HepG2 (cell line): ENCODE measurements around the gene PITRM1. TPM values are rescaled to one million over a fixed set of nuclear protein-coding genes. Genes with fewer than 3 reads are reported as not detected.

Experiments used
- ATAC-seq: fragments of 200-7000 bp; cut with Tn5 transposase; 3 replicates; pipeline ENCODE4 v1.9.1; 2020; ENCODE audit warnings: mild to moderate bottlenecking, moderate library complexity
- BruUV-seq: library from RNA; stranded (reverse); fragments of 400-500 nt; replicated peaks from 2 replicates; lab custom pipeline; 2021; lab: Mats Ljungman, UMichigan
- CTCF ChIA-PET: fragments of 300-600 bp; formaldehyde crosslinking; extraction: SDS; loops from one replicate; lab custom pipeline; 2021; ENCODE audit warnings: low total read pairs, inconsistent platforms, low intra/inter-chr PET ratio; lab: Yijun Ruan, JAX
- POLR2A ChIA-PET: fragments of 350-600 bp; sonication (Branson Sonifier 250); formaldehyde crosslinking; loops from one replicate; lab custom pipeline; 2020; ENCODE audit warnings: antibody characterized with exemption, inconsistent platforms; lab: Yijun Ruan, JAX
- DNase-seq: peaks from one replicate; pipeline ENCODE4 v3.0.0-alpha.2; 2015; ENCODE audit warnings: low spot score
- FAIRE-seq: peaks from 3 replicates; lab custom pipeline; 2011; peaks lifted over from hg19 to GRCh38; lab: Jason Lieb, UNC
- H2AFZ ChIP-seq: one replicate; pipeline ENCODE4 v1.6.1; 2011; ENCODE audit warnings: low read length, inconsistent platforms
- H3K27ac ChIP-seq: fragments of 300-600 bp; 3 replicates; pipeline ENCODE4 v1.8.0; 2011; ENCODE audit warnings: mixed run types, mild to moderate bottlenecking, mixed read lengths, low read length, inconsistent platforms; ENCODE audit not compliant: insufficient read depth; ENCODE audit errors: extremely low read length
- H3K27me3 ChIP-seq, 2 experiments: fragments of 200-600 bp in 1 of 2; 2 replicates in 1 of 2; 3 replicates in 1 of 2; pipeline versions ENCODE4 v1.6.0 to v1.8.0; 2011; ENCODE audit warnings: low read length in 2 of 2, mild to moderate bottlenecking in 2 of 2, moderate library complexity in 2 of 2, inconsistent platforms in 1 of 2; ENCODE audit not compliant: insufficient read depth in 2 of 2, control insufficient read depth in 1 of 2
- H3K36me3 ChIP-seq, 2 experiments: fragments of 200-600 bp in 1 of 2; replicated peaks in 1 of 2; 2 replicates in 1 of 2; 3 replicates in 1 of 2; pipeline versions ENCODE4 v1.5.1 to v1.8.0; 2011; ENCODE audit warnings: low read length in 2 of 2, inconsistent platforms in 1 of 2; ENCODE audit not compliant: insufficient read depth in 2 of 2, control insufficient read depth in 1 of 2
- H3K4me1 ChIP-seq: 2 replicates; pipeline ENCODE4 v1.5.1; 2012; ENCODE audit warnings: low read length, inconsistent platforms; ENCODE audit not compliant: insufficient read depth
- H3K4me2 ChIP-seq: 2 replicates; pipeline ENCODE4 v1.6.0; 2011; ENCODE audit warnings: low read depth, low read length, inconsistent platforms
- H3K4me3 ChIP-seq, 3 experiments: fragments of 200-600 bp in 1 of 3; sonication (generic), shearing (Covaris generic) in 1 of 3; replicated peaks in 1 of 3; 2 replicates each; pipeline ENCODE4 v1.5.1; 2011 to 2016; ENCODE audit warnings: low read length in 3 of 3, inconsistent platforms in 2 of 3, low read depth in 2 of 3, mild to moderate bottlenecking in 2 of 3, control low read depth in 1 of 3, mixed read lengths in 1 of 3; ENCODE audit not compliant: insufficient read depth in 1 of 3
- H3K79me2 ChIP-seq: one replicate; pipeline ENCODE4 v1.6.1; 2011; ENCODE audit warnings: low read length, inconsistent platforms; ENCODE audit not compliant: insufficient read depth
- H3K9ac ChIP-seq: 2 replicates; pipeline ENCODE4 v1.6.0; 2011; ENCODE audit warnings: mild to moderate bottlenecking, low read depth, low read length, inconsistent platforms; ENCODE audit not compliant: insufficient read depth
- H3K9me3 ChIP-seq: 2 replicates; pipeline ENCODE4 v1.5.1; 2012; ENCODE audit warnings: mild to moderate bottlenecking, low read length
- H4K20me1 ChIP-seq: 2 replicates; pipeline ENCODE4 v1.6.0; 2011; ENCODE audit warnings: inconsistent platforms, mild to moderate bottlenecking, low read length, moderate library complexity; ENCODE audit not compliant: insufficient read depth
- ARID4A ChIP-seq: sonication (generic); formaldehyde crosslinking; IDR thresholded peaks from 2 replicates; pipeline ENCODE4 v1.5.0; 2020; ENCODE audit warnings: mild to moderate bottlenecking, missing genetic modification reagents, borderline replicate concordance
- ARNT ChIP-seq: fragments of 450-650 bp; IDR thresholded peaks from 2 replicates; pipeline ENCODE4 v1.6.1; 2017
- BHLHE40 ChIP-seq: IDR thresholded peaks from 2 replicates; pipeline ENCODE4 v1.6.1; 2011; ENCODE audit warnings: low read length, improper control_type of control experiment
- EEA1 ChIP-seq: sonication (generic); formaldehyde crosslinking; IDR thresholded peaks from 2 replicates; pipeline ENCODE4 v1.5.1; 2020; ENCODE audit warnings: mild to moderate bottlenecking, missing genetic modification reagents, borderline replicate concordance
- HOXA9 ChIP-seq: sonication (generic); formaldehyde crosslinking; IDR thresholded peaks from 2 replicates; pipeline ENCODE4 v1.8.1; 2022; ENCODE audit warnings: missing genetic modification reagents, mild to moderate bottlenecking, moderate library complexity, borderline replicate concordance
- KLF11 ChIP-seq: IDR thresholded peaks from 2 replicates; pipeline ENCODE4 v1.6.1; 2016; ENCODE audit warnings: missing compliant biosample characterization
- SP2 ChIP-seq: sonication (generic); formaldehyde crosslinking; IDR thresholded peaks from 2 replicates; pipeline ENCODE4 v1.5.1; 2020; ENCODE audit warnings: mild to moderate bottlenecking, missing genetic modification reagents
- ZFP1 ChIP-seq: IDR thresholded peaks from 2 replicates; pipeline ENCODE4 v1.6.1; 2016
- ZFYVE20 ChIP-seq: sonication (generic); formaldehyde crosslinking; IDR thresholded peaks from 2 replicates; pipeline ENCODE4 v1.8.0; 2023; ENCODE audit warnings: low read depth, mild to moderate bottlenecking, moderate library complexity, missing genetic modification reagents, borderline replicate concordance
- ZNF616 ChIP-seq: sonication (generic); formaldehyde crosslinking; IDR thresholded peaks from 2 replicates; pipeline ENCODE4 v1.5.0; 2020; ENCODE audit warnings: low read depth, mild to moderate bottlenecking, missing genetic modification reagents
- whole genome bisulfite sequencing: methylation state at CpG from one replicate; pipeline ENCODE4 v1.1.6; 2017; ENCODE audit warnings: low lambda C conversion rate; 5-methylcytosine and 5-hydroxymethylcytosine counted together
- in situ Hi-C: cut with HindIII; loops from 2 replicates; pipeline ENCODE4 v1.10.0; 2017; ENCODE audit warnings: low pct_unique_long_range_greater_than_20kb; ENCODE audit not compliant: extremely low pct_ligation_motif_present
- intact Hi-C: fragments of 100-400 bp; cut with micrococcal nuclease; formaldehyde crosslinking; loops from one replicate; pipeline ENCODE4 v1.10.0; 2022; ENCODE audit not compliant: unreplicated experiment
- polyA plus RNA-seq, 8 experiments: library from polyadenylated mRNA; depleted of rRNA in 3 of 8; stranded (reverse) in 7 of 8; unstranded in 1 of 8; fragments of >200 nt; fragmentation: Illumina TruSeq in 4 of 8; extraction: Trizol in 4 of 8; gene quantifications; 2 replicates each; pipeline versions ENCODE4 v1.2.1 to v1.2.3, GENCODE V29; 2011 to 2016; ENCODE audit warnings: low read depth in 4 of 8, missing spikeins in 1 of 8, mixed read lengths in 1 of 8; ENCODE audit not compliant: insufficient read depth in 1 of 8
- total RNA-seq, 5 experiments: library from RNA; depleted of rRNA; stranded (reverse); fragments of >200 nt; fragmentation: Illumina TruSeq; extraction: Trizol; gene quantifications; 2 replicates each; pipeline ENCODE4 v1.2.3, GENCODE V29; 2016; ENCODE audit warnings: low read depth in 1 of 5
- TF ChIP-seq, protein P1 (sequence below): sonication (generic); formaldehyde crosslinking; IDR thresholded peaks from 2 replicates; pipeline ENCODE4 v1.4.0; 2020; ENCODE audit warnings: missing genetic modification reagents, borderline replicate concordance
- TF ChIP-seq, protein P2 (sequence below): sonication (generic); formaldehyde crosslinking; IDR thresholded peaks from 2 replicates; pipeline ENCODE4 v1.4.0; 2020; ENCODE audit warnings: mild to moderate bottlenecking, missing genetic modification reagents

The PITRM1 gene
- total and polyA plus RNA-seq, 2 of the 13 experiments (the other 11 are each of a cell fraction or from before 2014, with no cell fraction given) = 16.4 to 29.0 TPM

- TF ChIP-seq ARNT = no peak
- TF ChIP-seq, protein P1, sequence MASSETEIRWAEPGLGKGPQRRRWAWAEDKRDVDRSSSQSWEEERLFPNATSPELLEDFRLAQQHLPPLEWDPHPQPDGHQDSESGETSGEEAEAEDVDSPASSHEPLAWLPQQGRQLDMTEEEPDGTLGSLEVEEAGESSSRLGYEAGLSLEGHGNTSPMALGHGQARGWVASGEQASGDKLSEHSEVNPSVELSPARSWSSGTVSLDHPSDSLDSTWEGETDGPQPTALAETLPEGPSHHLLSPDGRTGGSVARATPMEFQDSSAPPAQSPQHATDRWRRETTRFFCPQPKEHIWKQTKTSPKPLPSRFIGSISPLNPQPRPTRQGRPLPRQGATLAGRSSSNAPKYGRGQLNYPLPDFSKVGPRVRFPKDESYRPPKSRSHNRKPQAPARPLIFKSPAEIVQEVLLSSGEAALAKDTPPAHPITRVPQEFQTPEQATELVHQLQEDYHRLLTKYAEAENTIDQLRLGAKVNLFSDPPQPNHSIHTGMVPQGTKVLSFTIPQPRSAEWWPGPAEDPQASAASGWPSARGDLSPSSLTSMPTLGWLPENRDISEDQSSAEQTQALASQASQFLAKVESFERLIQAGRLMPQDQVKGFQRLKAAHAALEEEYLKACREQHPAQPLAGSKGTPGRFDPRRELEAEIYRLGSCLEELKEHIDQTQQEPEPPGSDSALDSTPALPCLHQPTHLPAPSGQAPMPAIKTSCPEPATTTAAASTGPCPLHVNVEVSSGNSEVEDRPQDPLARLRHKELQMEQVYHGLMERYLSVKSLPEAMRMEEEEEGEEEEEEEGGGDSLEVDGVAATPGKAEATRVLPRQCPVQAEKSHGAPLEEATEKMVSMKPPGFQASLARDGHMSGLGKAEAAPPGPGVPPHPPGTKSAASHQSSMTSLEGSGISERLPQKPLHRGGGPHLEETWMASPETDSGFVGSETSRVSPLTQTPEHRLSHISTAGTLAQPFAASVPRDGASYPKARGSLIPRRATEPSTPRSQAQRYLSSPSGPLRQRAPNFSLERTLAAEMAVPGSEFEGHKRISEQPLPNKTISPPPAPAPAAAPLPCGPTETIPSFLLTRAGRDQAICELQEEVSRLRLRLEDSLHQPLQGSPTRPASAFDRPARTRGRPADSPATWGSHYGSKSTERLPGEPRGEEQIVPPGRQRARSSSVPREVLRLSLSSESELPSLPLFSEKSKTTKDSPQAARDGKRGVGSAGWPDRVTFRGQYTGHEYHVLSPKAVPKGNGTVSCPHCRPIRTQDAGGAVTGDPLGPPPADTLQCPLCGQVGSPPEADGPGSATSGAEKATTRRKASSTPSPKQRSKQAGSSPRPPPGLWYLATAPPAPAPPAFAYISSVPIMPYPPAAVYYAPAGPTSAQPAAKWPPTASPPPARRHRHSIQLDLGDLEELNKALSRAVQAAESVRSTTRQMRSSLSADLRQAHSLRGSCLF (CRISPR knock-in tag) = no peak
- no peak for TF ChIP-seq ZFP1 (CRISPR knock-in tag)
- TF ChIP-seq KLF11 (CRISPR knock-in tag) = no peak
Observed at GRCh38 chr10:3104251-3104918, 68.2 kb downstream of the PITRM1 start (continued).

- CTCF ChIA-PET = no interaction called here
- H4K20me1 ChIP-seq = no peaks in the 10 kb centered on the region
- H3K4me3 ChIP-seq = no peak overlapping the region
- ATAC-seq (no peak), FAIRE-seq (no peak), DNase-seq (no peak)
- no peak overlapping the region for H3K9ac ChIP-seq
- H3K9me3 ChIP-seq = no peaks in the 10 kb centered on the region
- H3K4me2 ChIP-seq = no peak overlapping the region
- POLR2A ChIA-PET = interaction anchor here (0.5 kb wide), 1 partner anchor 10 kb away, joined by 3 read pairs; no protein-coding TSS in a partner anchor
- no peak overlapping the region for H2AFZ ChIP-seq
- in situ Hi-C loops (no loop called here), intact Hi-C loops (no loop called here)
- H3K79me2 ChIP-seq = no peaks in the 10 kb centered on the region
- H3K4me1 ChIP-seq = peaks cover 23% of the 10 kb centered on the region
- no peak overlapping the region for H3K27ac ChIP-seq
- no TSS peak for BruUV-seq
- WGBS = 92% methylated on average over 25 of the region's 30 CpGs
- no peaks in the 10 kb centered on the region for H3K27me3 ChIP-seq
- H3K36me3 ChIP-seq = no peaks in the 10 kb centered on the region
- no peak for TF ChIP-seq ARID4A
- TF ChIP-seq ZFYVE20 (CRISPR knock-in tag) = no peak
- no peak for TF ChIP-seq ZNF616 (CRISPR knock-in tag)
- no peak for TF ChIP-seq HOXA9 (CRISPR knock-in tag)
- no peak for TF ChIP-seq SP2
- TF ChIP-seq, protein P2, sequence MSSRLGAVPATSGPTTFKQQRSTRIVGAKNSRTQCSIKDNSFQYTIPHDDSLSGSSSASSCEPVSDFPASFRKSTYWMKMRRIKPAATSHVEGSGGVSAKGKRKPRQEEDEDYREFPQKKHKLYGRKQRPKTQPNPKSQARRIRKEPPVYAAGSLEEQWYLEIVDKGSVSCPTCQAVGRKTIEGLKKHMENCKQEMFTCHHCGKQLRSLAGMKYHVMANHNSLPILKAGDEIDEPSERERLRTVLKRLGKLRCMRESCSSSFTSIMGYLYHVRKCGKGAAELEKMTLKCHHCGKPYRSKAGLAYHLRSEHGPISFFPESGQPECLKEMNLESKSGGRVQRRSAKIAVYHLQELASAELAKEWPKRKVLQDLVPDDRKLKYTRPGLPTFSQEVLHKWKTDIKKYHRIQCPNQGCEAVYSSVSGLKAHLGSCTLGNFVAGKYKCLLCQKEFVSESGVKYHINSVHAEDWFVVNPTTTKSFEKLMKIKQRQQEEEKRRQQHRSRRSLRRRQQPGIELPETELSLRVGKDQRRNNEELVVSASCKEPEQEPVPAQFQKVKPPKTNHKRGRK (CRISPR knock-in tag) = no peak
- TF ChIP-seq EEA1 (CRISPR knock-in tag) = no peak
- TF ChIP-seq BHLHE40 = no peak
Observed at GRCh38 chr10:3103646-3104045, 68.9 kb downstream of the PITRM1 start.
